Small intestine (tissue), 7 donors: ENCODE data around the gene AACS. TPM values are rescaled to one million over a fixed set of nuclear protein-coding genes. Genes with fewer than 3 reads are reported as not detected.

ENCODE experiments used
- DNase-seq, 2 donors: peaks; one replicate each; pipeline versions ENCODE4 v3.0.0 to v3.0.0-alpha.2; 2013
- FAIRE-seq: peaks from 2 replicates; lab custom pipeline; 2012; peaks lifted over from hg19 to GRCh38; lab: Jason Lieb, UNC
- H3K27ac ChIP-seq, 3 donors: one replicate each; pipeline ENCODE4 v1.5.1; 2013; ENCODE audit warnings: low read length in 2 of 3, mild to moderate bottlenecking in 2 of 3, control low read depth in 1 of 3, inconsistent platforms in 1 of 3, low read depth in 1 of 3, moderate library complexity in 1 of 3
- H3K27me3 ChIP-seq, 3 donors: one replicate each; pipeline ENCODE4 v1.6.1; 2013; ENCODE audit warnings: low read length in 3 of 3, inconsistent platforms in 1 of 3; ENCODE audit not compliant: control insufficient read depth in 3 of 3, insufficient read depth in 3 of 3
- H3K36me3 ChIP-seq, 3 donors: one replicate each; pipeline ENCODE4 v1.6.1; 2013; ENCODE audit warnings: low read length in 3 of 3, inconsistent platforms in 1 of 3, low read depth in 1 of 3, mild to moderate bottlenecking in 1 of 3, moderate library complexity in 1 of 3; ENCODE audit not compliant: control insufficient read depth in 3 of 3, insufficient read depth in 2 of 3
- H3K4me1 ChIP-seq, 3 donors: one replicate each; pipeline ENCODE4 v1.6.1; 2013; ENCODE audit warnings: low read length in 2 of 3, inconsistent platforms in 1 of 3, low read depth in 1 of 3, mild to moderate bottlenecking in 1 of 3, moderate library complexity in 1 of 3; ENCODE audit not compliant: control insufficient read depth in 3 of 3, insufficient read depth in 2 of 3
- H3K4me3 ChIP-seq, 3 donors: one replicate each; pipeline ENCODE4 v1.5.1; 2013; ENCODE audit warnings: low read length in 3 of 3, control low read depth in 1 of 3, inconsistent platforms in 1 of 3, low read depth in 1 of 3, mild to moderate bottlenecking in 1 of 3, moderate library complexity in 1 of 3
- H3K9me3 ChIP-seq, 2 donors: one replicate each; pipeline ENCODE4 v1.6.1; 2013; ENCODE audit warnings: low read depth in 1 of 2, low read length in 1 of 2; ENCODE audit not compliant: control insufficient read depth in 2 of 2, insufficient read depth in 1 of 2
- WGBS, 3 donors: extraction: QIAGEN DNeasy Blood & Tissue Kit; methylation state at CpG; one replicate each; pipeline ENCODE4 v1.1.7; 2013; 5-methylcytosine and 5-hydroxymethylcytosine counted together
- polyA plus RNA-seq, 4 donors: library from polyadenylated mRNA; stranded (reverse) in 3 of 4; unstranded in 1 of 4; fragments of 200-250 nt in 3 of 4; fragments of 120-200 nt in 1 of 4; gene quantifications; one replicate each; pipeline versions ENCODE4 v1.2.1 to v1.2.3, GENCODE V29; 2013
- donor health status: healthy with polysubstance abuse.
- donor health status: control.
- donor health status: control.
- donor health status: Bipolar disorder and iron deficiency.
- donor health status: healthy.

Gene AACS
- polyA plus RNA-seq, 4 donors: 15.8 to 35.9 (median 22.4) TPM

GRCh38 chr12:125128439-125129178 lies 63.4 kb downstream of the AACS start:
- Histone ChIP-seq H3K4me3 (no peak overlapping the region), H3K27ac (no peak overlapping the region), H3K9me3 (no peaks in the 10 kb centered on the region), H3K36me3 (peaks cover 4 to 47% (median 8%) of the 10 kb centered on the region in 3 donors), H3K27me3 (no peaks in the 10 kb centered on the region), H3K4me1 (peaks cover 0 to 9% (median 0%) of the 10 kb centered on the region in 3 donors)
- DNase-seq (no peak), FAIRE-seq (no peak)
- 92 to 94% (median 93%) methylated on average over 18 of the region's 18 CpGs for WGBS, 3 donors

GRCh38 chr12:125129179-125129571 lies 63.9 kb downstream of the AACS start:
- H3K9me3 ChIP-seq: no peaks in the 10 kb centered on the region
- FAIRE-seq: no peak
- no peak overlapping the region for H3K27ac ChIP-seq
- peaks cover 0 to 6% (median 0%) of the 10 kb centered on the region in 3 donors for H3K4me1 ChIP-seq
- 89 to 98% (median 89%) methylated on average over 10 of the region's 10 CpGs for WGBS, 3 donors
- H3K36me3 ChIP-seq: peaks cover 4 to 53% (median 8%) of the 10 kb centered on the region in 3 donors
- no peak for DNase-seq
- no peak overlapping the region for H3K4me3 ChIP-seq
- no peaks in the 10 kb centered on the region for H3K27me3 ChIP-seq

- 89 to 94% (median 91%) methylated on average over 18 of the region's 18 CpGs for WGBS, 3 donors
- Histone ChIP-seq H3K4me3 (no peak overlapping the region), H3K9me3 (no peaks in the 10 kb centered on the region), H3K36me3 (peaks cover 6 to 57% (median 8%) of the 10 kb centered on the region in 3 donors), H3K27me3 (no peaks in the 10 kb centered on the region), H3K4me1 (peaks cover 0 to 3% (median 0%) of the 10 kb centered on the region in 3 donors), H3K27ac (no peak overlapping the region)
- DNase-seq (no peak), FAIRE-seq (no peak)
These were observed 64.5 kb downstream of the AACS start for GRCh38 chr12:125129591-125130255.

GRCh38 chr12:125131958-125132357 lies 66.7 kb downstream of the AACS start:
- no peak for FAIRE-seq
- Histone ChIP-seq H3K27ac (no peak overlapping the region), H3K4me3 (no peak overlapping the region), H3K9me3 (no peaks in the 10 kb centered on the region), H3K36me3 (peaks cover 6 to 66% (median 6%) of the 10 kb centered on the region in 3 donors), H3K27me3 (no peaks in the 10 kb centered on the region), H3K4me1 (no peaks in the 10 kb centered on the region)
- WGBS, 3 donors: 90 to 97% (median 90%) methylated on average over 8 of the region's 8 CpGs
- DNase-seq: no peak

- H3K36me3 ChIP-seq: peaks cover 6 to 71% (median 6%) of the 10 kb centered on the region in 3 donors
- no peak for FAIRE-seq
- H3K4me1 ChIP-seq: no peaks in the 10 kb centered on the region
- WGBS, 3 donors: 93 to 96% (median 95%) methylated on average over 16 of the region's 16 CpGs
- no peak for DNase-seq
- H3K9me3 ChIP-seq: no peaks in the 10 kb centered on the region
- no peaks in the 10 kb centered on the region for H3K27me3 ChIP-seq
- no peak overlapping the region for H3K27ac ChIP-seq
- H3K4me3 ChIP-seq: no peak overlapping the region
These were observed 67.6 kb downstream of the AACS start for GRCh38 chr12:125132698-125133400.

GRCh38 chr12:125133616-125134015 lies 68.4 kb downstream of the AACS start:
- Histone ChIP-seq H3K36me3 (peaks cover 6 to 64% (median 6%) of the 10 kb centered on the region in 3 donors), H3K27me3 (no peaks in the 10 kb centered on the region), H3K9me3 (no peaks in the 10 kb centered on the region), H3K27ac (no peak overlapping the region), H3K4me3 (no peak overlapping the region), H3K4me1 (no peaks in the 10 kb centered on the region)
- DNase-seq (no peak), FAIRE-seq (no peak)
- 94 to 96% (median 95%) methylated on average over 12 of the region's 12 CpGs for WGBS, 3 donors

- 89 to 94% (median 92%) methylated on average over 12 to 14 of the region's 14 CpGs for WGBS, 3 donors
- Histone ChIP-seq H3K4me3 (no peak overlapping the region), H3K27ac (no peak overlapping the region), H3K36me3 (peaks cover 4 to 60% (median 6%) of the 10 kb centered on the region in 3 donors), H3K4me1 (no peaks in the 10 kb centered on the region), H3K27me3 (no peaks in the 10 kb centered on the region), H3K9me3 (no peaks in the 10 kb centered on the region)
- FAIRE-seq: no peak
- no peak for DNase-seq
These were observed 69.3 kb downstream of the AACS start for GRCh38 chr12:125134576-125134975.

GRCh38 chr12:125135906-125136305 lies 70.7 kb downstream of the AACS start:
- Histone ChIP-seq H3K27me3 (no peaks in the 10 kb centered on the region), H3K4me3 (no peak overlapping the region), H3K36me3 (peaks cover 2 to 55% (median 6%) of the 10 kb centered on the region in 3 donors), H3K9me3 (no peaks in the 10 kb centered on the region), H3K4me1 (no peaks in the 10 kb centered on the region), H3K27ac (no peak overlapping the region)
- DNase-seq (no peak), FAIRE-seq (no peak)
- WGBS, 3 donors: 94 to 97% (median 96%) methylated on average over 8 of the region's 8 CpGs
